HCT116 (cell line): Measurements from ENCODE around the gene MAP4K1. TPM values are rescaled to one million over a fixed set of nuclear protein-coding genes. Genes with fewer than 3 reads are reported as not detected.

ENCODE experiments used
- ATAC-seq: fragments of 200-7000 bp; cut with Tn5 transposase; 2 replicates; pipeline ENCODE4 v1.9.1; 2020; ENCODE audit warnings: mild to moderate bottlenecking, moderate library complexity
- BruUV-seq: library from RNA; stranded (reverse); fragments of 400-500 nt; replicated peaks from 2 replicates; lab custom pipeline; 2021; lab: Mats Ljungman, UMichigan
- CTCF ChIA-PET: fragments of 300-600 bp; sonication (Branson Sonifier 250); formaldehyde crosslinking; loops from one replicate; lab custom pipeline; 2021; ENCODE audit warnings: antibody characterized with exemption; lab: Charles Lee
- POLR2A ChIA-PET: fragments of 300-600, 350-600 bp; sonication (Branson Sonifier 250); formaldehyde crosslinking; loops from one replicate; lab custom pipeline; 2021; ENCODE audit warnings: antibody characterized with exemption; lab: Charles Lee
- RAD21 ChIA-PET, 2 experiments: fragments of 300-600 bp; sonication (Branson Sonifier 250); formaldehyde crosslinking; loops; one replicate each; lab custom pipeline; 2023; ENCODE audit warnings: low total read pairs in 2 of 2; ENCODE audit not compliant: uncharacterized antibody in 2 of 2, unreplicated experiment in 2 of 2, low non-redundant PET in 1 of 2; lab: Charles Lee
- DNase-seq: peaks from one replicate; pipeline ENCODE4 v3.0.0-alpha.2; 2010; ENCODE audit warnings: low read depth, low spot score
- H2AFZ ChIP-seq: fragments of 200-600 bp; shearing (Covaris generic), sonication (generic); 2 replicates; pipeline ENCODE4 v1.6.1; 2017; ENCODE audit warnings: low read depth, mixed run types, mixed read lengths, antibody characterized with exemption, low read length; ENCODE audit not compliant: poor library complexity, severe bottlenecking
- H3K27ac ChIP-seq: 2 replicates; pipeline ENCODE4 v1.5.1; 2012; ENCODE audit warnings: low read depth, low read length
- H3K27me3 ChIP-seq: fragments of 200-600 bp; sonication (generic); 2 replicates; pipeline ENCODE4 v1.6.1; 2016; ENCODE audit warnings: mixed run types, low read length, mixed read lengths; ENCODE audit not compliant: insufficient read depth
- H3K36me3 ChIP-seq, 2 experiments: fragments of 200-500 bp in 1 of 2; fragments of 200-600 bp in 1 of 2; sonication (Bioruptor generic) in 1 of 2; sonication (generic) in 1 of 2; 2 replicates each; pipeline versions ENCODE4 v1.5.1 to v1.6.1; 2014 to 2016; ENCODE audit warnings: low read length in 2 of 2, inconsistent platforms in 1 of 2, mixed read lengths in 1 of 2, mixed run types in 1 of 2; ENCODE audit not compliant: insufficient read depth in 2 of 2, control insufficient read depth in 1 of 2
- H3K4me1 ChIP-seq, 2 experiments: fragments of 200-600 bp in 1 of 2; sonication (generic) in 1 of 2; 2 replicates each; pipeline versions ENCODE4 v1.5.1 to v1.6.1; 2012 to 2017; ENCODE audit warnings: low read length in 2 of 2, inconsistent platforms in 1 of 2, mild to moderate bottlenecking in 1 of 2, mixed read lengths in 1 of 2, mixed run types in 1 of 2, moderate library complexity in 1 of 2; ENCODE audit not compliant: insufficient read depth in 2 of 2, control insufficient read depth in 1 of 2
- H3K4me2 ChIP-seq: fragments of 200-600 bp; sonication (generic); 2 replicates; pipeline ENCODE4 v1.6.1; 2017; ENCODE audit warnings: mixed run types, low read length, mixed read lengths
- H3K4me3 ChIP-seq, 2 experiments: fragments of 200-600 bp in 1 of 2; sonication (generic) in 1 of 2; replicated peaks in 1 of 2; 2 replicates each; pipeline ENCODE4 v1.5.1; 2011 to 2016; ENCODE audit warnings: low read length in 2 of 2, control low read depth in 1 of 2, low read depth in 1 of 2, mild to moderate bottlenecking in 1 of 2, mixed read lengths in 1 of 2, mixed run types in 1 of 2
- H3K79me2 ChIP-seq: fragments of 200-600 bp; sonication (generic); 2 replicates; pipeline ENCODE4 v1.6.1; 2017; ENCODE audit warnings: mild to moderate bottlenecking, mixed run types, low read length, moderate library complexity, mixed read lengths; ENCODE audit not compliant: insufficient read depth
- H3K9ac ChIP-seq: fragments of 200-600 bp; sonication (generic); 2 replicates; pipeline ENCODE4 v1.6.1; 2016; ENCODE audit warnings: low read length, mixed read lengths
- H3K9me2 ChIP-seq: fragments of 200-600 bp; sonication (generic), shearing (Covaris generic); 2 replicates; pipeline ENCODE4 v1.6.1; 2017; ENCODE audit warnings: mixed run types, mild to moderate bottlenecking, moderate library complexity; ENCODE audit not compliant: insufficient read depth
- H3K9me3 ChIP-seq, 2 experiments: fragments of 200-500 bp in 1 of 2; fragments of 200-600 bp in 1 of 2; sonication (Bioruptor generic) in 1 of 2; sonication (generic) in 1 of 2; 2 replicates each; pipeline ENCODE4 v1.6.1; 2014 to 2017; ENCODE audit warnings: low read length in 2 of 2, mixed read lengths in 2 of 2, inconsistent platforms in 1 of 2, low read depth in 1 of 2, mild to moderate bottlenecking in 1 of 2, mixed run types in 1 of 2, moderate library complexity in 1 of 2; ENCODE audit not compliant: control insufficient read depth in 1 of 2, insufficient read depth in 1 of 2
- H4K20me1 ChIP-seq: fragments of 200-600 bp; sonication (generic), shearing (Covaris generic); 2 replicates; pipeline ENCODE4 v1.6.1; 2017; ENCODE audit warnings: mixed run types, mild to moderate bottlenecking, moderate library complexity; ENCODE audit not compliant: insufficient read depth
- CBX3 ChIP-seq: IDR thresholded peaks from 2 replicates; pipeline ENCODE4 v1.6.1; 2012; ENCODE audit warnings: low read depth
- CTCF ChIP-seq, 3 experiments: fragments of 200-600 bp in 1 of 3; sonication (generic) in 1 of 3; IDR thresholded peaks in 2 of 3; conservative IDR thresholded peaks in 1 of 3; 2 replicates each; pipeline ENCODE4 v1.5.1; 2012 to 2017; ENCODE audit warnings: low read depth in 2 of 3, low read length in 2 of 3, antibody characterized with exemption in 1 of 3, borderline replicate concordance in 1 of 3, control low read depth in 1 of 3, mild to moderate bottlenecking in 1 of 3, mixed read lengths in 1 of 3, mixed run types in 1 of 3, moderate library complexity in 1 of 3; ENCODE audit not compliant: insufficient read depth in 1 of 3
- EGR1 ChIP-seq: IDR thresholded peaks from 2 replicates; pipeline ENCODE4 v1.6.1; 2012; ENCODE audit warnings: low read depth
- EZH2phosphoT487 ChIP-seq: fragments of 200-600 bp; IDR thresholded peaks from 2 replicates; pipeline ENCODE4 v1.6.1; 2018; ENCODE audit warnings: antibody characterized with exemption, borderline replicate concordance
- JUND ChIP-seq: IDR thresholded peaks from 2 replicates; pipeline ENCODE4 v1.6.1; 2012
- MAX ChIP-seq: IDR thresholded peaks from 2 replicates; pipeline ENCODE4 v1.6.1; 2012
- REST ChIP-seq: IDR thresholded peaks from 2 replicates; pipeline ENCODE4 v1.6.1; 2012; ENCODE audit warnings: low read depth
- SIN3A ChIP-seq: IDR thresholded peaks from 2 replicates; pipeline ENCODE4 v1.6.1; 2012; ENCODE audit warnings: low read depth
- ZBTB33 ChIP-seq: IDR thresholded peaks from 2 replicates; pipeline ENCODE4 v1.6.1; 2011; ENCODE audit warnings: mild to moderate bottlenecking, low read length, moderate library complexity; ENCODE audit not compliant: insufficient replicate concordance; ENCODE audit errors: extremely low read depth
- ZFX ChIP-seq: fragments of 450-650 bp; IDR thresholded peaks from 2 replicates; pipeline ENCODE4 v1.6.1; 2017
- ZNF274 ChIP-seq: fragments of 200-500 bp; sonication (Bioruptor generic); IDR thresholded peaks from 2 replicates; pipeline ENCODE4 v1.6.1; 2014; ENCODE audit warnings: mild to moderate bottlenecking, low read depth, low read length, inconsistent platforms
- intact Hi-C: fragments of 100-400 bp; cut with micrococcal nuclease; formaldehyde crosslinking; loops from 2 replicates; pipeline ENCODE4 v1.10.0; 2022
- total RNA-seq: library from RNA; stranded (reverse); gene quantifications from one replicate; pipeline ENCODE4 v1.2.1, GENCODE V29; 2021; ENCODE audit not compliant: unreplicated experiment

The MAP4K1 gene
- total RNA-seq, 1 experiment from 2014 or later = 9.1 TPM

GRCh38 chr19:38588041-38588440, 29.7 kb downstream of the MAP4K1 start (continued):
- TF ChIP-seq ZBTB33 = no peak
- TF ChIP-seq EZH2phosphoT487 = no peak
- TF ChIP-seq ZNF274 = no peak

- Histone ChIP-seq H3K9ac (no peak overlapping the region), H3K36me3 (no peaks in the 10 kb centered on the region), H3K4me1 (no peaks in the 10 kb centered on the region), H2AFZ (no peak overlapping the region), H3K4me2 (no peak overlapping the region), H3K9me2 (no peaks in the 10 kb centered on the region), H3K79me2 (no peaks in the 10 kb centered on the region), H3K27ac (no peak overlapping the region), H3K9me3 (no peaks in the 10 kb centered on the region), H3K4me3 (no peak overlapping the region), H3K27me3 (no peaks in the 10 kb centered on the region), H4K20me1 (no peaks in the 10 kb centered on the region)
- no peak for DNase-seq
- no TSS peak for BruUV-seq
- CTCF ChIA-PET = interaction anchor here (1.3 kb wide), 1 partner anchor 8 kb away, joined by 4 read pairs; no protein-coding TSS in a partner anchor
- intact Hi-C loops = no loop called here
- no peak for ATAC-seq
- TF ChIP-seq EGR1 = no peak
- TF ChIP-seq MAX = no peak
- TF ChIP-seq CBX3 = no peak
- no peak for TF ChIP-seq SIN3A
- TF ChIP-seq REST = no peak
- no peak for TF ChIP-seq JUND
- TF ChIP-seq ZNF274 = no peak
- TF ChIP-seq ZFX = no peak
- no peak for TF ChIP-seq CTCF (IDR thresholded peaks at IDR 0.05 in 2 of 3, conservative IDR thresholded peaks at IDR 0.05 in 1 of 3; ENCODE audit: borderline replicate concordance in 1 of 3, insufficient read depth in 1 of 3, low read depth in 2 of 3, low read length in 2 of 3)
- POLR2A ChIA-PET = no interaction called here
- RAD21 ChIA-PET = no interaction called here
Observed at GRCh38 chr19:38587562-38587961, 30.2 kb downstream of the MAP4K1 start.
